ENCODE results near the gene GPR158. TPM values are rescaled to one million over a fixed set of nuclear protein-coding genes. Genes with fewer than 3 reads are reported as not detected.

Gene GPR158
- total and polyA plus RNA-seq, 2 of the 8 experiments (the other 6 are each of a cell fraction or from before 2014, with no cell fraction given), result 0.14 to 0.78 TPM

GRCh38 chr10:25257646-25258045, 82.8 kb downstream of the GPR158 start:
- Histone ChIP-seq H4K5ac (ENCODE audit: insufficient read length, low read depth, low read length) (no peak overlapping the region), H3K79me1 (ENCODE audit: low read depth, low read length) (no peaks in the 10 kb centered on the region), H3K36me3 (ENCODE audit: control insufficient read depth in 2 of 4, insufficient read depth in 4 of 4, low read length in 3 of 4) (no peaks in the 10 kb centered on the region), H2AK5ac (ENCODE audit: low read depth, low read length) (no peak overlapping the region), H2BK15ac (ENCODE audit: low read length) (no peak overlapping the region), H4K20me1 (replicated peaks in 1 of 2; ENCODE audit: control insufficient read depth in 1 of 2, insufficient read depth in 2 of 2, low read length in 2 of 2) (no peaks in the 10 kb centered on the region), H2BK12ac (ENCODE audit: low read depth, low read length) (no peak overlapping the region), H4K8ac (ENCODE audit: extremely low read depth, insufficient read depth, low read length) (no peak overlapping the region), H3K4ac (replicated peaks; ENCODE audit: insufficient read length, low read depth, low read length) (no peak overlapping the region), H3K27ac (ENCODE audit: low read depth, low read length) (no peak overlapping the region), H3K79me2 (ENCODE audit: control insufficient read depth in 1 of 2, insufficient read depth in 2 of 2, low read length in 2 of 2) (no peaks in the 10 kb centered on the region), H3K14ac (ENCODE audit: insufficient read length) (no peak overlapping the region), H3K23me2 (ENCODE audit: low read depth, low read length) (no peaks in the 10 kb centered on the region), H2BK20ac (ENCODE audit: low read length) (no peak overlapping the region), H3K56ac (replicated peaks; ENCODE audit: insufficient read length, low read depth, low read length) (no peak overlapping the region), H3K9ac (replicated peaks in 1 of 4; ENCODE audit: extremely low read depth in 1 of 4, low read depth in 3 of 4, low read length in 3 of 4) (no peak overlapping the region), H3K18ac (ENCODE audit: extremely low read depth, low read length) (no peak overlapping the region), H2BK5ac (ENCODE audit: low read depth, low read length) (no peak overlapping the region), H2BK120ac (replicated peaks; ENCODE audit: low read depth, low read length) (no peak overlapping the region), H3K4me2 (ENCODE audit: insufficient read depth in 1 of 2, low read depth in 2 of 2, low read length in 2 of 2) (no peak overlapping the region), H3K4me3 (ENCODE audit: extremely low read depth in 1 of 4, insufficient read depth in 2 of 4, low read depth in 3 of 4, low read length in 4 of 4) (no peak overlapping the region), H3K23ac (ENCODE audit: insufficient read length) (no peak overlapping the region), H3K4me1 (replicated peaks in 1 of 4; ENCODE audit: control insufficient read depth in 3 of 4, insufficient read depth in 4 of 4, low read length in 3 of 4) (no peaks in the 10 kb centered on the region), H2AFZ (ENCODE audit: low read length) (no peak overlapping the region), H3K9me3 (ENCODE audit: insufficient read depth in 2 of 2, low read depth in 1 of 2, low read length in 1 of 2) (no peaks in the 10 kb centered on the region), H3K27me3 (replicated peaks in 1 of 4; ENCODE audit: control insufficient read depth in 3 of 4, extremely low read depth in 1 of 4, insufficient read depth in 3 of 4, low read length in 3 of 4) (no peaks in the 10 kb centered on the region), H4K91ac (replicated peaks; ENCODE audit: insufficient read length, low read length) (no peak overlapping the region)
- 91% methylated on average over 5 of the region's 5 CpGs; no CpG with 5 or more reads in 1 of the 2 experiments for WGBS, 2 experiments (ENCODE audit: extremely low coverage in 1 of 2, insufficient coverage in 1 of 2, insufficient read length in 1 of 2, insufficient replicate concordance in 2 of 2, low coverage in 1 of 2, low lambda C conversion rate in 2 of 2, missing lambda C conversion rate in 1 of 2)
- CTCF ChIA-PET (ENCODE audit: partially characterized antibody), result no interaction called here
- FAIRE-seq (no peak), DNase-seq (ENCODE audit: low read depth in 1 of 2, low spot score in 2 of 2) (no peak)
- POLR2A ChIA-PET (ENCODE audit: partially characterized antibody), result no interaction called here
- TF ChIP-seq SIN3A (conservative IDR thresholded peaks at IDR 0.05 in 1 of 2, IDR thresholded peaks at IDR 0.05 in 1 of 2; ENCODE audit: low read depth in 1 of 2, low read length in 2 of 2), result no peak
- TF ChIP-seq PHF8 (conservative IDR thresholded peaks at IDR 0.05; ENCODE audit: low read depth, low read length), result no peak
- TF ChIP-seq HDAC2 (IDR thresholded peaks at IDR 0.05; ENCODE audit: borderline replicate concordance in 1 of 2, low read depth in 2 of 2, low read length in 2 of 2), result no peak
